Suprapubic skin (tissue), 4 donors: ENCODE results near the gene TALDO1.

Source experiments
- EP300 ChIP-seq: sonication (generic); formaldehyde crosslinking; IDR thresholded peaks from one replicate; pipeline ENCODE4 v1.6.1; 2017; ENCODE audit warnings: antibody characterized with exemption
- POLR2A ChIP-seq, 2 donors: fragments of 450-650 bp; IDR thresholded peaks; one replicate each; pipeline ENCODE4 v1.6.1; 2017; ENCODE audit warnings: antibody characterized with exemption in 2 of 2, mild to moderate bottlenecking in 2 of 2, moderate library complexity in 2 of 2
- POLR2AphosphoS5 ChIP-seq, 3 donors: sonication (generic); formaldehyde crosslinking; IDR thresholded peaks; one replicate each; pipeline ENCODE4 v1.6.1; 2017; ENCODE audit warnings: antibody characterized with exemption in 3 of 3
- TF ChIP-seq, protein P1 (sequence below), 2 donors: fragments of 200-600 bp in 1 of 2; fragments of 450-650 bp in 1 of 2; sonication (generic) in 1 of 2; IDR thresholded peaks; one replicate each; pipeline ENCODE4 v1.5.1; 2016 to 2019; ENCODE audit warnings: antibody characterized with exemption in 2 of 2, mild to moderate bottlenecking in 1 of 2, moderate library complexity in 1 of 2

DNA sequence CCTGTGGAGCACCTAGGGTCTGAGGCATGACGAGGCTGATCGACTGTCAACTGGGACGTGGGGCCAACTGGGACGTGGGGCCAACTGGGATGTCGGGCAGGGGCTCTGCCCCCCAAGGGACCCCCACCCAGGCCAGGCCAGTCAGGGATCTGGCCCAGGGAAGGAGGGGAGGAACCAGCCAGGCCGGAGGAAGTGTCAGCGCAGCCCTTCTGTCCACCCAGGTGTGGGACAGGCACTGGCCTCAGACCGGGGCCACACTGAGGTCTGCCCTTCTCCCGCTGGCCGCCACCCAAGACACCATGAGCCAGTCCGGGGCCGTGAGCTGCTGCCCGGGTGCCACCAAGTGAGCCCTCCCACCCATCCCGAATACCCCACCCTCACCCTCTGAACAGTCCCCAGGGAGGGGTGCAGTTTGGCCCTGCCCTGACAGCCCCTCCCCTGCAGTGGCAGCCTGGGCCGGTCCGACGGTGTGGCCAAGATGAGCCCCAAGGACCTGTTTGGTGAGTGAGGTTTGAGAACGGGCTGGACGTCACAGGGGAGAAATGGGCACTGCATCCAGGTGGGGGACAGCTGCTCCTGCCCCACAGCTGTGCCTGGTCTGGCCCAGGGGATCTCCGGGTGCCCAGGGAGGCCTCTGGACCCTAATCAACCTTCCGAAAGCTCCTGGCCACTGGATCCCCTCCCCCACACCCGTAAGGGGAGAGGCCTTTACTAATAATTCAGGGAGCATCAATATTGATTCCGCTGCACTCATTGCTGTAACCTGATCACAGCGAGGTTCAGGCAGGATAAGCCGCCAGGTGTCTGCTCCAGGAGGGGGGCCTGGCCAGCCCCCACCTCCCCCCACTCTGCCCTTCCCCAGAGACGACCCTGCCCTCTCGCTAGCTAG is 37.9 kb upstream of the TALDO1 start:
- TF ChIP-seq POLR2A (IDR thresholded peaks at IDR 0.05), result no peak
- TF ChIP-seq, protein P1, sequence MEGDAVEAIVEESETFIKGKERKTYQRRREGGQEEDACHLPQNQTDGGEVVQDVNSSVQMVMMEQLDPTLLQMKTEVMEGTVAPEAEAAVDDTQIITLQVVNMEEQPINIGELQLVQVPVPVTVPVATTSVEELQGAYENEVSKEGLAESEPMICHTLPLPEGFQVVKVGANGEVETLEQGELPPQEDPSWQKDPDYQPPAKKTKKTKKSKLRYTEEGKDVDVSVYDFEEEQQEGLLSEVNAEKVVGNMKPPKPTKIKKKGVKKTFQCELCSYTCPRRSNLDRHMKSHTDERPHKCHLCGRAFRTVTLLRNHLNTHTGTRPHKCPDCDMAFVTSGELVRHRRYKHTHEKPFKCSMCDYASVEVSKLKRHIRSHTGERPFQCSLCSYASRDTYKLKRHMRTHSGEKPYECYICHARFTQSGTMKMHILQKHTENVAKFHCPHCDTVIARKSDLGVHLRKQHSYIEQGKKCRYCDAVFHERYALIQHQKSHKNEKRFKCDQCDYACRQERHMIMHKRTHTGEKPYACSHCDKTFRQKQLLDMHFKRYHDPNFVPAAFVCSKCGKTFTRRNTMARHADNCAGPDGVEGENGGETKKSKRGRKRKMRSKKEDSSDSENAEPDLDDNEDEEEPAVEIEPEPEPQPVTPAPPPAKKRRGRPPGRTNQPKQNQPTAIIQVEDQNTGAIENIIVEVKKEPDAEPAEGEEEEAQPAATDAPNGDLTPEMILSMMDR (IDR thresholded peaks at IDR 0.05), result no peak
- no peak for TF ChIP-seq EP300
- no peak for TF ChIP-seq POLR2AphosphoS5 (IDR thresholded peaks at IDR 0.05)
